IPS DF 6.9 (cell line): ENCODE data around the gene FKBP10.

ENCODE experiments used
- DNase-seq: peaks from one replicate; pipeline ENCODE4 v3.0.0-alpha.2; 2013; ENCODE audit warnings: low read depth, low spot score
- H3K27ac ChIP-seq: one replicate; pipeline ENCODE4 v1.5.1; 2013; ENCODE audit warnings: low read length, control low read depth
- H3K27me3 ChIP-seq: 2 replicates; pipeline ENCODE4 v1.6.1; 2013; ENCODE audit warnings: mild to moderate bottlenecking, low read length; ENCODE audit not compliant: control insufficient read depth, insufficient read depth
- H3K36me3 ChIP-seq: 2 replicates; pipeline ENCODE4 v1.6.1; 2013; ENCODE audit warnings: low read length; ENCODE audit not compliant: control insufficient read depth, insufficient read depth
- H3K4me1 ChIP-seq: 2 replicates; pipeline ENCODE4 v1.6.1; 2013; ENCODE audit warnings: low read length; ENCODE audit not compliant: control insufficient read depth, insufficient read depth
- H3K4me3 ChIP-seq: 2 replicates; pipeline ENCODE4 v1.5.1; 2013; ENCODE audit warnings: mild to moderate bottlenecking, low read length
- H3K9me3 ChIP-seq: 2 replicates; pipeline ENCODE4 v1.6.1; 2013; ENCODE audit warnings: low read length, inconsistent platforms; ENCODE audit not compliant: control insufficient read depth, insufficient read depth
- WGBS: extraction: QIAGEN DNeasy Blood & Tissue Kit; methylation state at CpG from one replicate; pipeline ENCODE4 v1.1.7; 2013; ENCODE audit warnings: mixed read lengths, missing lambda C conversion rate; ENCODE audit not compliant: insufficient read length, insufficient coverage; 5-methylcytosine and 5-hydroxymethylcytosine counted together

Gene FKBP10

DNA sequence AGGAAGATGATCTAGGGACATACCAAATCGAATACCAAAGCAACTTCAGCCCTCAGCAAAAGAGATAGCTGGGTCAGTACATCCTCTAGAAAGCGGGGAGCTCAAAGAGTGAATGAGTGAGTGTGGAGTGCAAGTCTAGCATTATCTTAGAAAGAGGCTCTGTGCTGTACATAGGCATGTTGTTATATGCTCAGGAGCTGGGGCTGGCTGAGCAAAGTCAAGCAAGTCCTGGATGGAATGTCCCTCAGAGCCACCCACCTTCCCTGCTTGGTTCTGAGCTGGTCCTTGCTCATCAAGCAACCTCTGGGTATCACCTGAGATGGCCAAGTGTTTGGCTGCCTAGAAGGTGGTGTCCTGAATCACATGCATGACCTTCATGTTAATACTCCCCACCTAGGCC lies 57.3 kb downstream of the FKBP10 start:
- H3K9me3 ChIP-seq: no peaks in the 10 kb centered on the region
- no peaks in the 10 kb centered on the region for H3K27me3 ChIP-seq
- no peak for DNase-seq
- no peak overlapping the region for H3K4me3 ChIP-seq
- H3K27ac ChIP-seq: no peak overlapping the region
- peaks cover 44% of the 10 kb centered on the region for H3K36me3 ChIP-seq
- no peaks in the 10 kb centered on the region for H3K4me1 ChIP-seq
- no CpG with 5 or more reads among the region's 2 CpGs for WGBS

DNA sequence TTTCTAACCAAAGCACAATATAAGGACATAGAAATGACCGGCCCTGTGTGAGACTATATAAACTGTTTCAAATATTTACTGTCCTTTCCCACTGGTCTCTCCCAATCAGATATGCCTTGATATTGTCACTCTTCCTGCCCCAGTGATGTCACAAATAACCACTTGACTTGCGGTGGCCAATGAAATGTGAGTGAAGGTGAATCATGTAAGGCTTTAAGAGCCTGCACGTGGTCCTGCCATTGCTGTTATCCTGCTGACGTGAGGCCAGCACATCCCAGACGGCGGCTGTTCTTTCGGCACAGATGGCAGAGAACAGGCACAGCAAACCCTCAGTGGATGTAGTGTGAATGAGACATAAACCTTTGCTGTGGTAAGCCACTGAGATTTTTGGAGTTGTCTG lies 57.8 kb downstream of the FKBP10 start:
- no CpG with 5 or more reads among the region's 7 CpGs for WGBS
- Histone ChIP-seq H3K4me1 (no peaks in the 10 kb centered on the region), H3K36me3 (peaks cover 44% of the 10 kb centered on the region), H3K9me3 (no peaks in the 10 kb centered on the region), H3K4me3 (no peak overlapping the region), H3K27ac (no peak overlapping the region), H3K27me3 (no peaks in the 10 kb centered on the region)
- no peak for DNase-seq

DNA sequence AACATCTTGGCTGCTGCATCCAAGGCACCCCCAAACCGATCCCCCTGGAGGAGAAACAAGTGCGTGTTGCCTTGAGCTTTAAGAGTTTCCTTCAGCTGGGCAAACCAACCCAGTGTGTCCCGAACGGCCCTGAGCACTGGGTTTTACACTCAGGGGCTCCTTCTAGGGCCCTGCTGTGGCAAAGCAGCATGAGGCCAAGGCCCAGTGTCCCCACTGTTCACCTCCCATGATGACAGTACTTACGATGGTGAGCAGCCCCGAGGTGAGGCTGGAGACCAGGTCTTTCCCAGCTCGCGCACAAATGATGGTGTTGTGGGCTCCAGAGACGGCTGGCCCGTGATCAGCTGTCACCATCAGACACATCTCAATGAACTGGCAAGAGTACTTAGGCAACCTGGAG lies 59.0 kb downstream of the FKBP10 start:
- no peak overlapping the region for H3K4me3 ChIP-seq
- H3K36me3 ChIP-seq: peaks cover 43% of the 10 kb centered on the region
- no peaks in the 10 kb centered on the region for H3K9me3 ChIP-seq
- H3K27me3 ChIP-seq: no peaks in the 10 kb centered on the region
- WGBS: no CpG with 5 or more reads among the region's 10 CpGs
- no peaks in the 10 kb centered on the region for H3K4me1 ChIP-seq
- DNase-seq: no peak
- H3K27ac ChIP-seq: no peak overlapping the region
